SJCRH30 (cell line): Measurements from ENCODE around the gene STPG2. TPM values are rescaled to one million over a fixed set of nuclear protein-coding genes. Genes with fewer than 3 reads are reported as not detected.

Source experiments
- DNase-seq, 2 experiments: peaks; one replicate each; pipeline ENCODE4 v3.0.0-alpha.2; 2015 to 2020
- H3K27ac ChIP-seq: fragments of 250-450 bp; sonication (Bioruptor Pico); 2 replicates; pipeline ENCODE4 v1.5.1; 2020; ENCODE audit warnings: mild to moderate bottlenecking, moderate library complexity
- H3K27me3 ChIP-seq: fragments of 250-450 bp; sonication (Bioruptor Pico); 2 replicates; pipeline ENCODE4 v1.5.1; 2020; ENCODE audit warnings: mild to moderate bottlenecking, moderate library complexity
- H3K36me3 ChIP-seq: fragments of 250-450 bp; sonication (Bioruptor Pico); 2 replicates; pipeline ENCODE4 v1.5.1; 2020; ENCODE audit warnings: mild to moderate bottlenecking, moderate library complexity
- H3K4me1 ChIP-seq: fragments of 250-450 bp; sonication (Bioruptor Pico); 2 replicates; pipeline ENCODE4 v1.5.1; 2020; ENCODE audit warnings: mild to moderate bottlenecking, moderate library complexity
- H3K4me3 ChIP-seq: fragments of 250-450 bp; sonication (Bioruptor Pico); 2 replicates; pipeline ENCODE4 v1.5.1; 2020; ENCODE audit warnings: mild to moderate bottlenecking, moderate library complexity
- H3K9me3 ChIP-seq: fragments of 250-450 bp; sonication (Bioruptor Pico); replicated peaks from 2 replicates; pipeline ENCODE4 v1.5.1; 2020; ENCODE audit warnings: mild to moderate bottlenecking, moderate library complexity
- total RNA-seq: library from RNA; depleted of rRNA; stranded (reverse); fragments of >200 nt; shearing (Covaris generic); gene quantifications from 2 replicates; pipeline ENCODE4 v1.2.3, GENCODE V29; 2014

STPG2 gene
- total RNA-seq, 1 experiment from 2014 or later, result not detected

DNA sequence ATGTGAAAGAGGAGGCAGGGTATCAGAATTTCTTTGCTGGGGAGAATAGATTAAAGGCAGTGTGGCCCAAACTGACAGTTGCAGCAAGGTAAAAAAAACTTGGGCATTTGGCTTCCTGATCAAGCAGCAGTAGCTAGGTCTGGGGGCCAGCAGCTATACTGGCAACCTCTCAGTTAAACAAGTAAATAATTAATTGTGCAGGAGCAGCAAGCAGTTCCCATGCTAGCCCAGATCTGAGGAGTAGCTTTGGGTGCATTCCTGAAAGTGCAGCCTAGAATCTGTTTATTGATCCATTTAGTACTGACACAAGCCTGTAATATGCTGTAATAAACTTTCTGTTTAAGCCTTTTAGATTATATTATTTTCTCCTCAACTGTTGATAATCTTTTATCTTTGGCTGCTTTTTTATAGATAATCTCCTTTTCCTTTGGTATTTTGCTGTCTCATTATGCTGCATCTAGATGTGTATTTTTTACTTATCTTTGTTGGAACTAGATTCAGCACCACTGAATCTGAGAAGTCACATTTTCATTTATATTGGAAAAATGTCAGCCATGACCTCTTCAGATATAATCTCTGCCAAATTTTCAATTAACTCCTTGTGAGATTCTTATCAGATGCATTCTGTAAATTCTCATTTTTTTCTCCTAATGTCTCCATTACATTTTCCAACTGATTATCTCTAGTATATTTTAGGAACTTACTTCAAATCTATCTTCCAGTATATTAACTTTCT, 276.3 kb downstream of the STPG2 start:
- Histone ChIP-seq H3K27me3 (no peaks in the 10 kb centered on the region), H3K9me3 (peaks cover 3% of the 10 kb centered on the region; the same call in 1 of the 2 replicates), H3K36me3 (no peaks in the 10 kb centered on the region), H3K27ac (no peak overlapping the region), H3K4me3 (no peak overlapping the region), H3K4me1 (peaks cover 6% of the 10 kb centered on the region; the same call in 1 of the 2 replicates)
- DNase-seq, result no peak

DNA sequence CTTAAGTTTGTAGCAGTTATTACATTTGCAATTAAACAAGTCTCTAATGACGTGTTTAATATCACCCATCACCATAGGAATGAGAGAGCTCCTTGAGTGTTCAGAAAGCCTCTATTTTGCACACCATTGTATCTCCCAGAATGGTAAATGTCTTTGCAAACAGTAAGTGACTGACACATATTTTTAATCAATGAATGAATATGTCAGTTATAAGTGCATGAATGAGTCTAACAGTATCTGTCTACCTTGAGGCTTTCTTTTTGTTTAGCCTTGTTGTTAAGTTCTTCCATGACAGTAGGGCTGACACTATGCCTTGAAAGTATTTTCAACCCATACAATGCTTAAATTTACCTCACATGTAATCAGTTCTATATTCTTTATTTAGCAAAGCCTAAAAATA, 292.2 kb downstream of the STPG2 start:
- Histone ChIP-seq H3K27ac (no peak overlapping the region), H3K4me1 (no peaks in the 10 kb centered on the region), H3K9me3 (peaks cover 5% of the 10 kb centered on the region; the same call in 1 of the 2 replicates), H3K4me3 (no peak overlapping the region), H3K27me3 (no peaks in the 10 kb centered on the region), H3K36me3 (no peaks in the 10 kb centered on the region)
- DNase-seq, result no peak

DNA sequence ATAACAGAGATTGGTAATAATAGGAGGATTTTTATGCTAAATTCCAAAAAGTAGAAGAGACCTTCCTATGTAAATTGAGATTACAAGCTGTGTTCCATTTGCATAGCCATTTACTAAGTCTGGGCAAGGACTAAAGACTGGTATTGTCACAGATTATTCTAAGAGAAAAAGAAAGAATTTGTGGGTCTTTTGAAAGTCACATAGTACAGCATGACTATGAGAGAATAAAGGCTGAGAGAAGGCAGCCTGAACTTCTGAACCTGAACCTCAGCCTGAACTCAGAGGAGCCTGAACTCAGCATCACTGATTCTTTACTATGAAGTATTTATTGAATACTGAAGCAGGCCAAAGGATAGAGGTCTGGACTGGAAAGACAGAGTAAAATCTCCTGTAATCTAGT, 297.5 kb downstream of the STPG2 start:
- Histone ChIP-seq H3K27ac (no peak overlapping the region), H3K4me1 (no peaks in the 10 kb centered on the region), H3K9me3 (peaks cover 5% of the 10 kb centered on the region; the same call in 1 of the 2 replicates), H3K4me3 (no peak overlapping the region), H3K27me3 (no peaks in the 10 kb centered on the region), H3K36me3 (no peaks in the 10 kb centered on the region)
- DNase-seq, result no peak

DNA sequence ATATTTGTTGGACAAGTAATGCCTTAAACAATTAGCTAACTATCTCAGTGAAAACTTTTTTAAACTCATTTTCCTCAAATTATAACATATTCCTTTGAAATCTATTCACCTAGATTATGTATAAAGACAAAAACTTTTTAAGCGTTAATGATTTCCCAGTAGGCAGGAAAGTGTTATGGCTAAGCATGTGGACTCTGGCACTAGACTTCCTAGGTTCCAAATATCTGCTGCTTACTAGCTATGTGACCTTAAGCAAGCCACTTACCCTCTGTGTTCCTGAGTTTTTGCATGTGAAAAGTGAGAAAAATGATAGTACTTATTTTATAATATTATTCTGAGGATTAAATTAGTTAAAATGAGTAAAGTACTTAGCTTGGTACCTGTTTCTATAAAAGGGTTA, 301.8 kb downstream of the STPG2 start:
- Histone ChIP-seq H3K27ac (no peak overlapping the region), H3K4me1 (no peaks in the 10 kb centered on the region), H3K27me3 (no peaks in the 10 kb centered on the region), H3K36me3 (no peaks in the 10 kb centered on the region), H3K9me3 (no peaks in the 10 kb centered on the region), H3K4me3 (no peak overlapping the region)
- DNase-seq, result no peak

DNA sequence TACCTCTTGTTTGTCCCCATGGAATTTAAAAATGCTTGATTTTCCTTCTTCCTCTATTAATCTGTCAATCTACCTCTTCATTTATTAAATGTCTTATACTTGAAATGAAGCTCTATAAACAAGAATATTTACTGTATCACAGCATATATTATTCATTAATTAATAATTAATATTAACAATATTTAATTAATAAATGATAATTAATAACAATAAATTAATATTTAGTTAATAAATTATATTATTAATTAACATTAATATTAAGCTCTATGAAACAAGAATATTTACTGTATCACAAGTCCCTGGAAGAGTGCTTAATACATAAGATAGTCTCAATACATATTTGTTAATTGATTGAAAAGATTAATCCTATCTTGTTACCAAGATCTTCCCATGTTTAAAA, 306.6 kb downstream of the STPG2 start:
- Histone ChIP-seq H3K9me3 (no peaks in the 10 kb centered on the region), H3K4me3 (no peak overlapping the region), H3K27ac (no peak overlapping the region), H3K27me3 (no peaks in the 10 kb centered on the region), H3K36me3 (no peaks in the 10 kb centered on the region), H3K4me1 (no peaks in the 10 kb centered on the region)
- DNase-seq, result no peak

DNA sequence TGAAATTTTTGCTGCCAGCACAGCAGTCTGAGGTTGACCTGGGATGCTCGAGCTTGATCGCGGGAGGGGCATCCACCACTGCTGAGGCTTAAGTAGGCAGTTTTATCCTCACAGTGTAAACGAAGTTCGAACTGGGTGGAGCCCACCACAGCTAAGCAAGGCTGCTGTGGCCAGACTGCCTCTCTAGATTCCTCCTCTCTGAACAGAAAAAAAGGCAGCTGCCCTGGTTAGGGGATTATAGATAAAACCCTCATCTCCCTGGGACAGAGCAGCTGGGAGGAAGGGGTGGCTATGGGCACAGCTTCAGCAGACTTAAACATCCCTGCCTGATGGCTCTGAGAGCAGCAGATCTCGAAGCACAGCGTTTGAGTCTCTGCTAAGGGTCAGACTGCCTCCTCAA, 314.6 kb downstream of the STPG2 start:
- H3K4me1 ChIP-seq, result peaks cover 11% of the 10 kb centered on the region
- peak; percentile 81 to 89 for DNase-seq
- peak overlapping the region; percentile 11; the same call in 1 of the 2 replicates for H3K27ac ChIP-seq
- no peaks in the 10 kb centered on the region for H3K36me3 ChIP-seq
- no peaks in the 10 kb centered on the region for H3K27me3 ChIP-seq
- H3K4me3 ChIP-seq, result peak overlapping the region; percentile 10; the same call in 1 of the 2 replicates
- H3K9me3 ChIP-seq, result no peaks in the 10 kb centered on the region

DNA sequence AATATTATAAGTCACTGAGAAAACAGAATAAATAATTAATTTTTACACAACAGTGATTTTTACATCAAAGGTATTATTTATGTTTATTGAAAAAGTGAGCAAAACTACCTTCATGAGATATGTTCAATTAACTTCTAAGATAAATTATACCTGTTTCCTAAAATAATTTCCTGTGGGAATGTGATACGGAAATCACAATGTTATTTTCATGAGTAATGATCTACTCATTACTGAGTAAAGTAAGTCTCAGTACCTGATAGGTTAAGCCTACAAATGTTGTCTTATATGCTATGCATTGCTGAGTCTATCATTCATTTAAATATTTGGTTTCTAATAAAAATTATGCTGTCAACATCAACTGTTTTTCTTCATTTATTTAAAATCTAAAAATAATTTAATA, 324.0 kb downstream of the STPG2 start:
- Histone ChIP-seq H3K4me1 (no peaks in the 10 kb centered on the region), H3K4me3 (no peak overlapping the region), H3K27ac (no peak overlapping the region), H3K9me3 (no peaks in the 10 kb centered on the region), H3K27me3 (no peaks in the 10 kb centered on the region), H3K36me3 (no peaks in the 10 kb centered on the region)
- DNase-seq, result no peak

DNA sequence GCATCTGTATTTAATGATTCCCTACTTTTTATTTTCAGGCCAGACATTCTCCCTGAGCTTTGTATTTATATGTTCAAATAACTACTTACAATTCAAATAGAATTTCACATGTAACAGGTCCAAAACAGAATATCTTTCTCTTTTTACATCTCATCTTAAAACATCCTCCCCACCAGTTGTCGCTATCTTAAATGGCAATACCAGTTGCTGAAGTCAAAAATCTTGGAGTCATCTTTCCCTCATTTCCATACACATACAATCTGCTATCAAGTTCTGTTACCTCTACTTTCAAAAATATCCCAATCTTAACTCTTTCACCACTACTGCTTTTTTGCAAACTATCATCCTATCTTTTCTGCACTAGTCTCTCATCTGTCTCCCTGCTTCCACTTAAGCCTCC, 330.5 kb downstream of the STPG2 start:
- H3K36me3 ChIP-seq, result no peaks in the 10 kb centered on the region
- H3K27me3 ChIP-seq, result no peaks in the 10 kb centered on the region
- no peak overlapping the region for H3K4me3 ChIP-seq
- H3K4me1 ChIP-seq, result no peaks in the 10 kb centered on the region
- H3K27ac ChIP-seq, result no peak overlapping the region
- DNase-seq, result no peak
- H3K9me3 ChIP-seq, result no peaks in the 10 kb centered on the region

DNA sequence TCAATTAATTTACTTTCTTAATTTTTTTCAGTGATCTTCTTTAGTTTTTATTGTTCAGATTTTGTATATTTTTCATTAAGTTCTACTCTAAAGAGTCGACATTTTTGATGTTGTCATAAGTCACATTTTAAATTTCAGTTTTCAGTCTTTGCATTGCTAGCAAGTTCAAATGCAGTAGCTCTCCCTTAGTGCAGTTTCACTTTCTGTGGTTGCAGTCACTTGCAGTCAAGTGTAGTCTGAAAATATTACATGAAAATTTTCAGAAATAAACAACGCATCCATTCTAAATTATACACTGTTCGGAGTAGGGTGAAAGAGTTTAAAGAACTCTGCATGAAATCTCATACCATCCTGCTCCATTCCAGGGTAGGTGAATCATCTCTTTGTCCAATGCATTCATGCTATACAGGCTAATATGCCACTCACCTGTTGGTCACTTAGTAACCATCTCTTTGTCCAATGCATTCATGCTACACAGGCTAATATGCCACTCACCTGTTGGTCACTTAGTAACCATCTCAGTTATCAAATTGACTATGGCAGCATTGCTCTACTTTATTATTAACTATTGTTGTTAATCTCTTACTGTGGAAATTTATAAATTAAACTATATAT, 356.9 kb downstream of the STPG2 start:
- H3K4me3 ChIP-seq, result no peak overlapping the region
- no peak overlapping the region for H3K27ac ChIP-seq
- DNase-seq, result no peak
- no peaks in the 10 kb centered on the region for H3K27me3 ChIP-seq
- H3K36me3 ChIP-seq, result no peaks in the 10 kb centered on the region
- no peaks in the 10 kb centered on the region for H3K4me1 ChIP-seq
- H3K9me3 ChIP-seq, result no peaks in the 10 kb centered on the region

DNA sequence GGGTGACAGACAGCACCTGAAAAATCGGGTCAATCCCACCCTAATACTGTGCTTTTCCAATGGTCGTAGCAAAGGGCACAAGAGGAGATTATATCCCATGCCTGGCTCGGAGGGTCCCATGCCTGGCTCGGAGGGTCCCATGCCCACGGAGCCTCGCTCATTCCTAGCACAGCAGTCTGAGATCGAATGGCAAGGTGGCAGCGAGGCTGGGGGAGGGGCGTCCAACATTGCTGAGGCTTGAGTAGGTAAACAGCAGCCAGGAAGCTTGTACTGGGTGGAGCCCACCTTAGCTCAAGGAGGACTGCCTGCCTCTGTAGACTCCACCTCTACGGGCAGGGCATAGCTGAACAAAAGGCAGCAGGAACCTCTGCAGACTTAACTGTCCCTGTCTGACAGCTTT, 365.1 kb downstream of the STPG2 start:
- Histone ChIP-seq H3K4me3 (no peak overlapping the region), H3K27me3 (peaks cover 4% of the 10 kb centered on the region; the same call in 1 of the 2 replicates), H3K27ac (no peak overlapping the region), H3K36me3 (no peaks in the 10 kb centered on the region), H3K9me3 (no peaks in the 10 kb centered on the region), H3K4me1 (no peaks in the 10 kb centered on the region)
- no peak for DNase-seq

DNA sequence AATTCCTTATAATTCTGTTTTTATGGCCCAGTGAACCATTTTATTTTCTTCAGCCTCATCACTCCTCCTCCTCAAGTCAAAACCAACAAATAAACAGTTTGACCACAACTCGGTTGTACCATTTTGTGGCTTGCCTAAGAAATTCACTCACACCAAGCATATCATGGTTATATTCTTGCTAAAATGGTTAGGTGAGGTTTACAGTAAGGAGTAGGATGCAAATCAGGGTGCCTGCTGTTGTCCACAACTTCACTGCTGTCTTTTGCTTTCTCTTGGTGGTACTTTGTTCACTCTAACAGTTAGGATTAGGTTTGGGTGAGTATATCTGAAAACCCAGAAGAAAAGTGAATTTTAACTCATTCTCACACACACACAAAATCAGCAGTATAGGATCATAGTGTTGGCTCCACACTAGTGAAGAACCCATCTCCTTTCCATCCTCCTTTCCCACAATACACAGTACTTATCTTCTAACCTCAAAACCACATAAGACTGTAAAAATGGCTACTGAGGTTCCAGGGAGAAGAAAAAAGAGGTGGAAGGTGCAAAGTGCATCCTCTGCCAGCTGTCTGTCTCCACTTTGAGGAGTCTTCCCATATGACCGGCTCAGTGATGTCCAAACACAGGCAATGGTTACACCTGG, 368.8 kb downstream of the STPG2 start:
- H3K4me3 ChIP-seq, result no peak overlapping the region
- no peaks in the 10 kb centered on the region for H3K4me1 ChIP-seq
- H3K27ac ChIP-seq, result no peak overlapping the region
- peaks cover 4% of the 10 kb centered on the region; the same call in 1 of the 2 replicates for H3K27me3 ChIP-seq
- no peaks in the 10 kb centered on the region for H3K36me3 ChIP-seq
- no peaks in the 10 kb centered on the region for H3K9me3 ChIP-seq
- DNase-seq, result no peak

DNA sequence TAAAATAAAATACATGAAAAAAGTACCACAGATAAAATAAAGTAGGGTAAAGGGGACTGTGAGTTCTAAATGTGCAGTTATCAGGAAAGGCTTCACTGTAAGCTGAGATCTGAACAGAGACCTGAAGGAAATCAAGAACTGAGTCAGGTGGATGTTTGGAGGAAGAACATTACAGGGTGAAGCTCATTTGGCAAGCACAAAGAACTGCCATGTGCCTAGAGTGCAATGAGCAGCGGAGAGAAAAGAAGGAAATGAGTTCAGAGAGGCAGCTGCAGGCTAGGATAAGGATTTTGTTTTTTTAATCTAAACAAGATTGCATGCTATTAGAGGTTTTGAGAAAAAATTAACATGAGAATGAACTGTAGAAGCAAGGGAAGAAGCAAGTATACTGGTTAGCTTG, 373.1 kb downstream of the STPG2 start:
- DNase-seq, result no peak
- no peak overlapping the region for H3K4me3 ChIP-seq

DNA sequence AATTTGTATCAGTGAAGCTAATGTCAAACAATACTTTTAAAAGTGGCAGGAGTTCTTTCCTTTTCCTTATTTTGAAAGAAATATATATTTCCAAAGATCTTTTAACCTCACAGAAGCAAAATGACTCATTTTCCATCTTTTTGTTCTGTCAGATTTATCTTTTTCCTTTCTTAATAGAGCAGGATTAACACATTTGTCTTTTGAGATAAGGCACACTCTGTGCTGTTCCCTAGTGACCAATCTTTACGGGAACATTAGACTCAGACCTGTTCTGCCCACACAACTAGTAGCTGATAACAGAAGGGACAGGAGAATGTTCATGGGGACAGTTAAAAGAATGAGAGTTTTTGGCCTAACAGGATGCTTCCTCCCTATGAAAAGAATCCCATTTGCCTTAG, 381.2 kb downstream of the STPG2 start:
- no peak for DNase-seq
- no peak overlapping the region for H3K27ac ChIP-seq
- H3K36me3 ChIP-seq, result no peaks in the 10 kb centered on the region
- H3K9me3 ChIP-seq, result no peaks in the 10 kb centered on the region
- no peak overlapping the region for H3K4me3 ChIP-seq
- H3K4me1 ChIP-seq, result no peaks in the 10 kb centered on the region
- no peaks in the 10 kb centered on the region for H3K27me3 ChIP-seq

More for the DNA sequence above, 373.1 kb downstream of the STPG2 start:
- Histone ChIP-seq H3K27ac (no peak overlapping the region), H3K4me1 (no peaks in the 10 kb centered on the region), H3K36me3 (no peaks in the 10 kb centered on the region), H3K9me3 (no peaks in the 10 kb centered on the region), H3K27me3 (no peaks in the 10 kb centered on the region)

DNA sequence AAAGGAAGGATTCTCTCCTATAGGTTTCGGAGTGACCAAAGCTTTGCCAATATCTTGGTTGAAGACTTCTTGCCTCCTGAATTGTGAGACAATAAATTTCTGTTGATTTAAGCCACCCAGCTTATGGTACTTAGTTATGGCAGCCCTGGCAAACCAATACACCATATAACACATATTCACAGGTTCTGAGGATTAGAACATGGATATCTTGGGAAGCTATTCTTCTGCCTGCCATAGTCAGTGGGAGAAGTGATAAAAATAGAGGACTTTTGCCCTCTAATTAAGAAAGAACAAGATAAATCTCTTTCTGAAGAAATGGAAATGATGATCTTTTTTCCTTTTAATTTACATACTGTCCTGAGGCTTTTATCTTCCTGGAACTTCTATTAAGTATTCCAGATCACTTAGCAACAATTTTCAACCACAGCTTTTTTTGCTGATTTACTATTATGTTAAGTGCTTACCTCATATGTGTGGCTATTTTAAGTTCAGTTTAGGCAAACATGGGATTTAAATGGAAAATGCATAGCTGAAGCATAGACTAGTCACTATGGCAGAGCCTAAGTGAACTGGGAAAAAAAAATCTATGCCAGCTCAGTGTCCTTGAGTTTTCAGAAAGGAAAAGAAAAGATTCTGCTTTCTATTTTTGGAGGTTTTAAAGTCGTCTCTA, 381.7 kb downstream of the STPG2 start:
- DNase-seq, result no peak
- Histone ChIP-seq H3K4me1 (no peaks in the 10 kb centered on the region), H3K27me3 (no peaks in the 10 kb centered on the region), H3K9me3 (no peaks in the 10 kb centered on the region), H3K36me3 (no peaks in the 10 kb centered on the region), H3K27ac (no peak overlapping the region), H3K4me3 (no peak overlapping the region)

DNA sequence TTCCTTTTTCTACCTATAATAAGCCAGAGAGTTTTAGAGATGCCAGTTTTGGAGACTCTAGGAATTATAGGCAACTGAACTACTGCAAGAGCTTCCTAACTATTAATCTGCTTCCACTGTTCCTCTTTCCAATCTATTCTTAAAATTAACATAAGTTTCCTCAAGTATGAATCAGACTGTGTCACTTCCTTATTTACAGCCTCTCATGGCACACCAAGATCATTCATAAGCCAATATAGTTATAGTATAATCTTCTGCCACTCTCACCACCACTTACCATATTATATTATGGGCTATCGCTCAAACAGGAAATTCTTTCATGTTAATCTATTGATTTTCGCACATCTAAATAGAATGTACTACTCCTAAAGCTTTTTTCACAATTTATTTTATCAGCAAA, 383.5 kb downstream of the STPG2 start:
- no peaks in the 10 kb centered on the region for H3K4me1 ChIP-seq
- no peaks in the 10 kb centered on the region for H3K27me3 ChIP-seq
- H3K4me3 ChIP-seq, result no peak overlapping the region
- H3K9me3 ChIP-seq, result no peaks in the 10 kb centered on the region
- no peaks in the 10 kb centered on the region for H3K36me3 ChIP-seq
- H3K27ac ChIP-seq, result no peak overlapping the region
- no peak for DNase-seq
